HepG2 (cell line): ENCODE results near the gene ALG9. TPM values are rescaled to one million over a fixed set of nuclear protein-coding genes. Genes with fewer than 3 reads are reported as not detected.

Source experiments
- ARNT ChIP-seq: fragments of 450-650 bp; IDR thresholded peaks from 2 replicates; pipeline ENCODE4 v1.6.1; 2017
- BORCS8-MEF2B ChIP-seq: sonication (generic); formaldehyde crosslinking; IDR thresholded peaks from 2 replicates; pipeline ENCODE4 v1.8.0; 2022; ENCODE audit warnings: mild to moderate bottlenecking, missing genetic modification reagents
- CC2D1A ChIP-seq: sonication (generic); formaldehyde crosslinking; IDR thresholded peaks from 2 replicates; pipeline ENCODE4 v1.8.1; 2023; ENCODE audit warnings: mild to moderate bottlenecking, missing genetic modification reagents
- JARID2 ChIP-seq: sonication (generic); formaldehyde crosslinking; IDR thresholded peaks from 2 replicates; pipeline ENCODE4 v1.8.1; 2023; ENCODE audit warnings: missing genetic modification reagents, inconsistent platforms; ENCODE audit not compliant: insufficient replicate concordance
- KDM5A ChIP-seq: fragments of 200-600 bp; sonication (generic); IDR thresholded peaks from 2 replicates; pipeline ENCODE4 v1.7.0; 2018; ENCODE audit warnings: antibody characterized with exemption, mild to moderate bottlenecking, low read length, borderline replicate concordance
- MEF2D ChIP-seq: sonication (generic); formaldehyde crosslinking; IDR thresholded peaks from 2 replicates; pipeline ENCODE4 v1.5.1; 2020; ENCODE audit warnings: mild to moderate bottlenecking, missing genetic modification reagents
- NFKB2 ChIP-seq: sonication (generic); formaldehyde crosslinking; IDR thresholded peaks from 2 replicates; pipeline ENCODE4 v1.4.0; 2020; ENCODE audit warnings: missing genetic modification reagents, borderline replicate concordance
- NFKBIZ ChIP-seq: IDR thresholded peaks from 2 replicates; pipeline ENCODE4 v1.6.1; 2018; ENCODE audit warnings: missing genetic modification reagents, missing compliant biosample characterization
- PHF21A ChIP-seq: sonication (generic); formaldehyde crosslinking; IDR thresholded peaks from 2 replicates; pipeline ENCODE4 v1.5.0; 2020; ENCODE audit warnings: mild to moderate bottlenecking, missing genetic modification reagents
- RARG ChIP-seq: sonication (generic); formaldehyde crosslinking; IDR thresholded peaks from 2 replicates; pipeline ENCODE4 v1.4.0; 2020; ENCODE audit warnings: low read depth, mild to moderate bottlenecking, missing genetic modification reagents
- SIN3A ChIP-seq: IDR thresholded peaks from 2 replicates; pipeline ENCODE4 v1.6.1; 2011; ENCODE audit warnings: low read depth, mild to moderate bottlenecking, control low read depth, low read length, borderline replicate concordance
- SKIL ChIP-seq: sonication (generic); formaldehyde crosslinking; IDR thresholded peaks from 2 replicates; pipeline ENCODE4 v1.8.0; 2022; ENCODE audit warnings: missing genetic modification reagents, mild to moderate bottlenecking, moderate library complexity, borderline replicate concordance
- SMAD3 ChIP-seq: sonication (generic); formaldehyde crosslinking; IDR thresholded peaks from 2 replicates; pipeline ENCODE4 v1.4.0; 2020; ENCODE audit warnings: missing genetic modification reagents
- SMYD3 ChIP-seq: sonication (generic); formaldehyde crosslinking; IDR thresholded peaks from 2 replicates; pipeline ENCODE4 v1.8.1; 2023; ENCODE audit warnings: mild to moderate bottlenecking, missing genetic modification reagents
- TAF1 ChIP-seq: sonication (generic); formaldehyde crosslinking; IDR thresholded peaks from 2 replicates; pipeline ENCODE4 v1.4.0; 2020; ENCODE audit warnings: missing genetic modification reagents
- TAF15 ChIP-seq: fragments of 200-400 bp; formaldehyde crosslinking; IDR thresholded peaks from one replicate; pipeline ENCODE4 v1.6.1; 2018; ENCODE audit warnings: mild to moderate bottlenecking, low read depth, low read length; ENCODE audit not compliant: poor library complexity, severe bottlenecking
- TOE1 ChIP-seq: sonication (generic); formaldehyde crosslinking; IDR thresholded peaks from 2 replicates; pipeline ENCODE4 v1.4.0; 2020; ENCODE audit warnings: mild to moderate bottlenecking, missing genetic modification reagents
- ZMAT5 ChIP-seq: sonication (generic); formaldehyde crosslinking; IDR thresholded peaks from 2 replicates; pipeline ENCODE4 v1.5.0; 2020; ENCODE audit warnings: mild to moderate bottlenecking, low read depth, missing genetic modification reagents, borderline replicate concordance
- ZNF678 ChIP-seq: sonication (generic); formaldehyde crosslinking; IDR thresholded peaks from 2 replicates; pipeline ENCODE4 v1.4.0; 2020; ENCODE audit warnings: mild to moderate bottlenecking, missing genetic modification reagents
- polyA plus RNA-seq, 8 experiments: library from polyadenylated mRNA; depleted of rRNA in 3 of 8; stranded (reverse) in 7 of 8; unstranded in 1 of 8; fragments of >200 nt; fragmentation: Illumina TruSeq in 4 of 8; extraction: Trizol in 4 of 8; gene quantifications; 2 replicates each; pipeline versions ENCODE4 v1.2.1 to v1.2.3, GENCODE V29; 2011 to 2016; ENCODE audit warnings: low read depth in 4 of 8, missing spikeins in 1 of 8, mixed read lengths in 1 of 8; ENCODE audit not compliant: insufficient read depth in 1 of 8
- total RNA-seq, 5 experiments: library from RNA; depleted of rRNA; stranded (reverse); fragments of >200 nt; fragmentation: Illumina TruSeq; extraction: Trizol; gene quantifications; 2 replicates each; pipeline ENCODE4 v1.2.3, GENCODE V29; 2016; ENCODE audit warnings: low read depth in 1 of 5
- TF ChIP-seq, protein P1 (sequence below): sonication (generic); formaldehyde crosslinking; IDR thresholded peaks from 2 replicates; pipeline ENCODE4 v1.5.0; 2020; ENCODE audit warnings: mild to moderate bottlenecking, missing genetic modification reagents
- TF ChIP-seq, protein P2 (sequence below): sonication (generic); formaldehyde crosslinking; IDR thresholded peaks from 2 replicates; pipeline ENCODE4 v1.4.0; 2020; ENCODE audit warnings: missing genetic modification reagents, borderline replicate concordance

ALG9 gene
- total and polyA plus RNA-seq, 2 of the 13 experiments (the other 11 are each of a cell fraction or from before 2014, with no cell fraction given), result 39.4 to 40.6 TPM

GRCh38 chr11:111878849-111879636, 7.7 kb upstream of the ALG9 start, which contains the start of the genes CFAP68 and FDXACB1 (continued):
- TF ChIP-seq, protein P1, sequence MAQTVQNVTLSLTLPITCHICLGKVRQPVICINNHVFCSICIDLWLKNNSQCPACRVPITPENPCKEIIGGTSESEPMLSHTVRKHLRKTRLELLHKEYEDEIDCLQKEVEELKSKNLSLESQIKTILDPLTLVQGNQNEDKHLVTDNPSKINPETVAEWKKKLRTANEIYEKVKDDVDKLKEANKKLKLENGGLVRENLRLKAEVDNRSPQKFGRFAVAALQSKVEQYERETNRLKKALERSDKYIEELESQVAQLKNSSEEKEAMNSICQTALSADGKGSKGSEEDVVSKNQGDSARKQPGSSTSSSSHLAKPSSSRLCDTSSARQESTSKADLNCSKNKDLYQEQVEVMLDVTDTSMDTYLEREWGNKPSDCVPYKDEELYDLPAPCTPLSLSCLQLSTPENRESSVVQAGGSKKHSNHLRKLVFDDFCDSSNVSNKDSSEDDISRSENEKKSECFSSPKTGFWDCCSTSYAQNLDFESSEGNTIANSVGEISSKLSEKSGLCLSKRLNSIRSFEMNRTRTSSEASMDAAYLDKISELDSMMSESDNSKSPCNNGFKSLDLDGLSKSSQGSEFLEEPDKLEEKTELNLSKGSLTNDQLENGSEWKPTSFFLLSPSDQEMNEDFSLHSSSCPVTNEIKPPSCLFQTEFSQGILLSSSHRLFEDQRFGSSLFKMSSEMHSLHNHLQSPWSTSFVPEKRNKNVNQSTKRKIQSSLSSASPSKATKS, result no peak
- peak; percentile 91 for TF ChIP-seq SMAD3 (CRISPR knock-in tag)
- TF ChIP-seq NFKB2, result peak; percentile 73; the same call in 1 of the 2 replicates
- TF ChIP-seq ZNF678 (CRISPR knock-in tag), result 0 out of 2 replicates have a peak, but pooled peaks have one; percentile 32
- TF ChIP-seq MEF2D (CRISPR knock-in tag), result peak; percentile 85
- TF ChIP-seq ZMAT5, result no peak
- no peak for TF ChIP-seq TAF15
- peak; percentile 92; the same call in 1 of the 2 replicates for TF ChIP-seq SIN3A
- no peak for TF ChIP-seq RARG
- TF ChIP-seq TAF1 (CRISPR knock-in tag), result no peak; the same call in 1 of the 2 replicates
- TF ChIP-seq TOE1, result no peak
- no peak for TF ChIP-seq ARNT
- peak; percentile 93 for TF ChIP-seq SKIL
- peak; percentile 57 for TF ChIP-seq PHF21A (CRISPR knock-in tag)
- TF ChIP-seq, protein P2, sequence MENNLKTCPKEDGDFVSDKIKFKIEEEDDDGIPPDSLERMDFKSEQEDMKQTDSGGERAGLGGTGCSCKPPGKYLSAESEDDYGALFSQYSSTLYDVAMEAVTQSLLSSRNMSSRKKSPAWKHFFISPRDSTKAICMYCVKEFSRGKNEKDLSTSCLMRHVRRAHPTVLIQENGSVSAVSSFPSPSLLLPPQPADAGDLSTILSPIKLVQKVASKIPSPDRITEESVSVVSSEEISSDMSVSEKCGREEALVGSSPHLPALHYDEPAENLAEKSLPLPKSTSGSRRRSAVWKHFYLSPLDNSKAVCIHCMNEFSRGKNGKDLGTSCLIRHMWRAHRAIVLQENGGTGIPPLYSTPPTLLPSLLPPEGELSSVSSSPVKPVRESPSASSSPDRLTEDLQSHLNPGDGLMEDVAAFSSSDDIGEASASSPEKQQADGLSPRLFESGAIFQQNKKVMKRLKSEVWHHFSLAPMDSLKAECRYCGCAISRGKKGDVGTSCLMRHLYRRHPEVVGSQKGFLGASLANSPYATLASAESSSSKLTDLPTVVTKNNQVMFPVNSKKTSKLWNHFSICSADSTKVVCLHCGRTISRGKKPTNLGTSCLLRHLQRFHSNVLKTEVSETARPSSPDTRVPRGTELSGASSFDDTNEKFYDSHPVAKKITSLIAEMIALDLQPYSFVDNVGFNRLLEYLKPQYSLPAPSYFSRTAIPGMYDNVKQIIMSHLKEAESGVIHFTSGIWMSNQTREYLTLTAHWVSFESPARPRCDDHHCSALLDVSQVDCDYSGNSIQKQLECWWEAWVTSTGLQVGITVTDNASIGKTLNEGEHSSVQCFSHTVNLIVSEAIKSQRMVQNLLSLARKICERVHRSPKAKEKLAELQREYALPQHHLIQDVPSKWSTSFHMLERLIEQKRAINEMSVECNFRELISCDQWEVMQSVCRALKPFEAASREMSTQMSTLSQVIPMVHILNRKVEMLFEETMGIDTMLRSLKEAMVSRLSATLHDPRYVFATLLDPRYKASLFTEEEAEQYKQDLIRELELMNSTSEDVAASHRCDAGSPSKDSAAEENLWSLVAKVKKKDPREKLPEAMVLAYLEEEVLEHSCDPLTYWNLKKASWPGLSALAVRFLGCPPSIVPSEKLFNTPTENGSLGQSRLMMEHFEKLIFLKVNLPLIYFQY (CRISPR knock-in tag), result no peak
- no peak for TF ChIP-seq JARID2 (CRISPR knock-in tag)
- no peak for TF ChIP-seq CC2D1A (CRISPR knock-in tag)
- TF ChIP-seq BORCS8-MEF2B (CRISPR knock-in tag), result peak; percentile 19; the same call in 1 of the 2 replicates
- TF ChIP-seq SMYD3 (CRISPR knock-in tag), result peak; percentile 3; the same call in 1 of the 2 replicates
- TF ChIP-seq NFKBIZ (CRISPR knock-in tag), result no peak; the same call in 1 of the 2 replicates
- peak; percentile 93 for TF ChIP-seq KDM5A
